Testis (tissue), 3 donors: ENCODE measurements around the gene EIF4E1B. TPM values are rescaled to one million over a fixed set of nuclear protein-coding genes. Genes with fewer than 3 reads are reported as not detected.

Experiments
- DNase-seq: peaks from one replicate; pipeline ENCODE4 v3.0.0-alpha.2; 2019
- H3K27ac ChIP-seq, 2 donors: fragments of 200-600 bp; sonication (generic); one replicate each; pipeline ENCODE4 v1.5.1; 2019
- H3K27me3 ChIP-seq: fragments of 200-600 bp; sonication (generic); one replicate; pipeline ENCODE4 v1.5.1; 2019
- H3K36me3 ChIP-seq: fragments of 200-600 bp; sonication (generic); one replicate; pipeline ENCODE4 v1.5.1; 2017; ENCODE audit warnings: low read depth; ENCODE audit errors: missing control alignments
- H3K4me1 ChIP-seq: fragments of 200-600 bp; sonication (generic); one replicate; pipeline ENCODE4 v1.5.1; 2019
- H3K4me3 ChIP-seq, 2 donors: fragments of 200-600 bp; sonication (generic); one replicate each; pipeline ENCODE4 v1.5.1; 2017 to 2019
- H3K9me3 ChIP-seq: fragments of 200-600 bp; sonication (generic); one replicate; pipeline ENCODE4 v1.5.1; 2017
- CTCF ChIP-seq, 3 experiments: fragments of 450-650 bp in 2 of 3; fragments of 200-600 bp in 1 of 3; sonication (generic) in 1 of 3; IDR thresholded peaks; one replicate each; pipeline ENCODE4 v1.5.1; 2016 to 2019; ENCODE audit warnings: antibody characterized with exemption in 3 of 3, mild to moderate bottlenecking in 2 of 3, moderate library complexity in 1 of 3
- POLR2A ChIP-seq: fragments of 450-650 bp; IDR thresholded peaks from one replicate; pipeline ENCODE4 v1.6.1; 2017; ENCODE audit warnings: antibody characterized with exemption, mild to moderate bottlenecking, moderate library complexity
- WGBS, 2 donors: methylation state at CpG; one replicate each; pipeline ENCODE4 v1.1.5; 2018; 5-methylcytosine and 5-hydroxymethylcytosine counted together
- intact Hi-C: fragments of 100-400 bp; cut with DNase I; formaldehyde crosslinking; loops from one replicate; pipeline ENCODE4 v1.15.1; 2023; ENCODE audit warnings: low total_unique reads
- polyA plus RNA-seq: library from polyadenylated mRNA; stranded (reverse); fragments of 350-450 nt; fragmentation: Illumina TruSeq; extraction: RNeasy Lipid Tissue Mini Kit (QIAGEN cat#74804); gene quantifications from one replicate; pipeline ENCODE4 v1.2.3, GENCODE V29; 2014; ENCODE audit warnings: low read depth, low replicate concordance; ENCODE audit not compliant: insufficient read depth
- total RNA-seq, 2 donors: library from RNA; depleted of rRNA; stranded (reverse); fragments of >200 nt; gene quantifications; one replicate each; pipeline ENCODE4 v1.2.3, GENCODE V29; 2016

Gene EIF4E1B
- total and polyA plus RNA-seq, 3 donors from 2014 or later: 0.99 to 2.4 (median 1.0) TPM

GRCh38 chr5:176650354-176650884 lies 19.9 kb downstream of the EIF4E1B start:
- Histone ChIP-seq H3K4me3 (no peak overlapping the region), H3K27me3 (no peaks in the 10 kb centered on the region), H3K36me3 (no peaks in the 10 kb centered on the region), H3K27ac (no peak overlapping the region), H3K4me1 (peaks cover 45% of the 10 kb centered on the region), H3K9me3 (no peaks in the 10 kb centered on the region)
- TF ChIP-seq CTCF (IDR thresholded peaks at IDR 0.05) (no peak), POLR2A (no peak)
- intact Hi-C loops: no loop called here
- DNase-seq: peak; percentile 45
- 43 to 50% methylated on average over 8 of the region's 8 CpGs for WGBS, 2 donors

GRCh38 chr5:176651472-176651980 lies 21.1 kb downstream of the EIF4E1B start:
- no peaks in the 10 kb centered on the region for H3K27me3 ChIP-seq
- peaks cover 44% of the 10 kb centered on the region for H3K4me1 ChIP-seq
- WGBS, 2 donors: 24% methylated on average over 7 to 17 of the region's 17 CpGs
- DNase-seq: peak; percentile 50
- TF ChIP-seq CTCF (IDR thresholded peaks at IDR 0.05): no peak
- TF ChIP-seq POLR2A: no peak
- no peaks in the 10 kb centered on the region for H3K9me3 ChIP-seq
- intact Hi-C loops: no loop called here
- no peak overlapping the region for H3K4me3 ChIP-seq
- H3K36me3 ChIP-seq: no peaks in the 10 kb centered on the region
- no peak overlapping the region for H3K27ac ChIP-seq

GRCh38 chr5:176652136-176652535 lies 21.7 kb downstream of the EIF4E1B start:
- no peak for TF ChIP-seq POLR2A
- TF ChIP-seq CTCF (IDR thresholded peaks at IDR 0.05): no peak
- intact Hi-C loops: no loop called here
- no peak overlapping the region for H3K27ac ChIP-seq
- peaks cover 39% of the 10 kb centered on the region for H3K4me1 ChIP-seq
- no peak overlapping the region for H3K4me3 ChIP-seq
- 40 to 47% methylated on average over 7 to 8 of the region's 8 CpGs for WGBS, 2 donors
- peak; percentile 70 for DNase-seq
- H3K36me3 ChIP-seq: no peaks in the 10 kb centered on the region
- H3K9me3 ChIP-seq: no peaks in the 10 kb centered on the region
- no peaks in the 10 kb centered on the region for H3K27me3 ChIP-seq

GRCh38 chr5:176653401-176654385 lies 23.2 kb downstream of the EIF4E1B start:
- TF ChIP-seq POLR2A: no peak
- TF ChIP-seq CTCF (IDR thresholded peaks at IDR 0.05): no peak
- H3K36me3 ChIP-seq: no peaks in the 10 kb centered on the region
- intact Hi-C loops: no loop called here

More at GRCh38 chr5:176653401-176654385, 23.2 kb downstream of the EIF4E1B start:
- no peak overlapping the region for H3K4me3 ChIP-seq
- H3K27ac ChIP-seq: no peak overlapping the region
- 87 to 88% methylated on average over 12 to 18 of the region's 18 CpGs for WGBS, 2 donors
- peaks cover 29% of the 10 kb centered on the region for H3K4me1 ChIP-seq
- no peaks in the 10 kb centered on the region for H3K27me3 ChIP-seq
- no peaks in the 10 kb centered on the region for H3K9me3 ChIP-seq
- no peak for DNase-seq
